Stimulated activated CD8-positive, alpha-beta memory T cell treated with anti-CD3 and anti-CD28 coated beads, Interleukin-4, amount 100 ng/mL, for 24 hours (primary cell): Measurements from ENCODE around the gene PLB1.

Source experiments
- DNase-seq: peaks from one replicate; pipeline ENCODE4 v3.0.0-alpha.2; 2020; ENCODE audit warnings: low read depth

Gene PLB1

DNA sequence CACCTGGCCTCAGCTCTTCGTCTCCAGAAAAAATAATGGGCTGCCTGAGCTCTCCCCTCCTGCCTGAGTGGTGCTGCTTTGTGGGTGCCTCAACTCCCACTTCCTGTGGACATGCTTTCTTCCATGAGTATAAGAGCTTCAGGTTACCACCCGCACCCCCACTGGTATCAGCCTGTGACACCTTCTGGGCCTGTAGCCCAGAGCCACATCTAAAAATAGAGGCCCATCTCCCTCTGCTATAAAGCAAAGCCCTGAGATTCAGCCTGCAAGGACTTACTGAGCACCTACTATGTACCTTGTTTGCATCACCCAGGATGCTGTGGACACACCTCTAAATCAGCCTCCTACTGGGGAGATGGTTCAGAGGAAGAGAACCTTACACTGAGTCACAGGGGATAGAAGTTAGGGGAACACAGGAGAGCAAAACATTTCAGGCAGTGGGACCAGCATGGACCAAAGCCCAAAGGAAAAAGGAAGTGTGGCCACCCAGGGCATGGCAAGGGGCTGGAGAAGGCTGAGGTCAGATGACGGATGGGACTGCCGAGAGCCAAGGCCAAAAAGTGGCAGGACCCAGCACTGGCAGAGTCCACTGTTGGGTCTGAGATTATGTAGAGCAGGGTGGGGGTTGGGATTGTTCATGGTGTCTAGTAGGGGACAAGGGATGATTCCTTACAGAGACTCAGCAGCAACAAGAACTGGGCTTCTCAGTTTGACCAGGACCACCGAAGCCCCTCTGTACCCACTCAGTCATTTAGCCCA is 132.0 kb downstream of the PLB1 start:
- DNase-seq = no peak

DNA sequence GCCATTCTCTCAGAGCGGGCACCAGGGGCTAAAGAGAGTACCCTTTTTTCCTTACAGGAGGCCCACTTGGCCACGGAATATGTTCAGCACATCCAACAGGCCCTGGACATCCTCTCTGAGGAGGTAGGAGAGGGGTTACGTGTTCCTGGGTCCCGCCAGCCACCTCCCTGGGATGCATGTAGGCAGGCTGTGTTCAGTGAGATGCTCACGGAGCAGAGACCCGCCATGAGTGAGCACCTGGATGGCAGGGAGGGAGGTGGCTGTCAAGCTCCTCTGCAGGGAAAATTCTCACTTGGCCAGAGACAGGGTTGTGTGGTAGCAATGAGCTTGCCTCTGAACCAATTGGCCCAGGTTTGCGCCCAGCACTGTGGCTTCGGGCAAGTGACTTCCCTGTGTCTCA is 132.6 kb downstream of the PLB1 start:
- DNase-seq = no peak

DNA sequence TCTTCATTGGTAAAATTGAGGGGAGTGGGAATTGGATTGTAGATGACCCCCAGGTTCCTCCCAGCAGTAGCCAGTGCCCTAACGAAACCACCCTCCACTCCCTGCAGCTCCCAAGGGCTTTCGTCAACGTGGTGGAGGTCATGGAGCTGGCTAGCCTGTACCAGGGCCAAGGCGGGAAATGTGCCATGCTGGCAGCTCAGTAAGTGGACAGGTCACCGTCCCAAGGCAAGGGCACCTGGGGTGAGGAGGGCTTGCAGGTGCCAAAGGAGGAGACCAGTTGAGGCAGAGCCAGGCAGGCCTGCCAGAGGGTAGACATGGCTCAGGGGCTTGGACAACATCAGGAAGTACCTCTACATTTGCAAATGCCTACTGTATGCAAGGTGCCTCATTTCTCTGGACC is 133.1 kb downstream of the PLB1 start:
- no peak for DNase-seq

DNA sequence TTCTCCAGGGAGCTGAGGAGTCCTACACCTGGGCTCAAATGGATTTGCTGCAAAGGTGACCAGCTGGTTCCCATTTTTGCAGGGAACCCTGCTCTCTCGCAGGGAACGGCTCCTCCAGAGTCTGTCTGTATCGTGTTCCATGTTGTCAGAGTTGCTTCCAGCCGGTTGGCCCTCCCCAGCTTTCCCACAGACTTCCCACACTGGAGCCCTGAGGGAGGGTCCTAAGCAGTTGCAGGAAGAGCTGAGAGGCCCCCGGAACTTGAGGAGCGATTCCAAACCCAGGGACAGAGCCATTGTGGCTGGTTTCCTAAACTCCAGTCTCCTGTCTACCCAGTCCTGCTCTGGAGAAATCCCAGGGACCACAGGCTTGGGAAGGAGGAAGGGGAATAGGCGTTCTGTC is 134.1 kb downstream of the PLB1 start:
- DNase-seq = no peak

DNA sequence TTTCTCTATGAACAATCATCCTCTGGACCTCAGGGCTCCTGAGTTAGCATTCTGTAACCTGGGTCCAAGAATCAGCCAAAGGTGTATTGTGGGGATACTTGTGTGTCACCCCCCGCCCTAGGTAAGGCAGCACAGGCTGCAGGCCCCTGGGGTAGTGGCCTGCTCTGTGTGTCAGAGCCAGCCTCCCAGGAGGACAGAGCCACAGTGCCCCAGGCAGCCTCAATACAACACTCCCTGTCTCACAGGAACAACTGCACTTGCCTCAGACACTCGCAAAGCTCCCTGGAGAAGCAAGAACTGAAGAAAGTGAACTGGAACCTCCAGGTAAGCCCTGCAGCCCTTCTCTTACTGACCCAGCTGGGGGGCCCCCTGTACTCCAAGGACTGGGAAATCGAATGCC is 134.5 kb downstream of the PLB1 start:
- DNase-seq = no peak

DNA sequence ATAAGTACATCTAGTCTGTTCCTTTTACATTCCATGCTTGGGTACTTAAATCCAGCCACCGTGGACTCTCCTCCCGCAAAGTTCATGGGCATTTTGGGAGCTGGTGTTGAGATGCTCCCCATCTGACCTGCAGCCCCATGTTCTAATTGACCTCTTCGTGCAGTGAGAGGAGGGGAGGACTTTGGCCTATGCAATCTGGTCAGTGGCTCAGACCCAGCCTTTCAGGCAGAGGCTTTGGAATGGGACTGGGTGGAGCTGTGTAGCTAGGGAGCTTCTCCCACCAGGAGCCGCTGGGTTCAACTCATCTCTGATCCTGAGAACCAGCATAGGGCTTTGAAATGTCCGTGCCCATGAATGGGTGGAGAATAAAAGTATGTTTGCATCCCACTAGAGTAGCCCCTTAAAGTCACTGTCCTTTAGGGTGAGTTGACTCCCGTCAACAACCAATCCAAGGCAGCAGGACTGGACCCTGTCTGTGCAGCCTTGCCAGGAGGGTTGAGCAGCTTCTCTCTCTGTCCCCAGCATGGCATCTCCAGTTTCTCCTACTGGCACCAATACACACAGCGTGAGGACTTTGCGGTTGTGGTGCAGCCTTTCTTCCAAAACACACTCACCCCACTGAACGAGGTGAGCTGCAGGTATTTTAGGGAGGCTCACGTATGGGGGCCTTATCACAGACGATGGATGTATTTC is 135.8 kb downstream of the PLB1 start:
- DNase-seq = no peak

DNA sequence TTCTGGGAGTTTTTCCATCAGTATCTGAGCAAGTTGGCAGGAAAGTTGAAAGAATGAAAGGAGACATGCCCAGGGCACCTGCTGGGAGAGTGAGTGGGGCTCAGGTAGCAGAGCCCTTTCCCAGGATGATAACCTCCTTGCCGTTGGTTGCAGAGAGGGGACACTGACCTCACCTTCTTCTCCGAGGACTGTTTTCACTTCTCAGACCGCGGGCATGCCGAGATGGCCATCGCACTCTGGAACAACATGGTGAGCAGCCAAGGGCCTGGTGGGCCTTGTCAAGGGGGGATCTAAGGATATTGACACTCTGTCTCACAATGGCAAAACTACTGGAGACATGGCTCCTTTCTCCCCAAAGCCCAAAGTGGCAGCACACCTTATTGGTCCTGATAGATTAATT is 136.9 kb downstream of the PLB1 start:
- DNase-seq = no peak

DNA sequence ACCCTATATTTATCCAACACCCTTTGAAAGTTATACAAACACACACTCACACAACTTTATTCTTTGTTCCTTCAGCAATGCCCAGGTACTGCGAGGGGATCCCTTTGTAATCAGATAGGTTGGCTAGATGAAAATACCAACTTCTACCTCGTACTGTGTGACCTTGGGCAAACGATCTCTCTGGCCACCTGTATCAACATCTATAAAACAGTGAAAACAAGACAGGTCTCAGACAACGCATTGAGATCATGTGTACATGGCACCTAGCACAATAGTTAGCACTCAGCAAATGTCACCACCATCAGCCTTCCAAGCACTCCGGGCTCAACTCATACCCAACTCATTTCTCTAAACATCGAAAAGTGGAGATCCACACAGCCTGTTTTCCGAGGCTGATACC is 137.3 kb downstream of the PLB1 start:
- no peak for DNase-seq

DNA sequence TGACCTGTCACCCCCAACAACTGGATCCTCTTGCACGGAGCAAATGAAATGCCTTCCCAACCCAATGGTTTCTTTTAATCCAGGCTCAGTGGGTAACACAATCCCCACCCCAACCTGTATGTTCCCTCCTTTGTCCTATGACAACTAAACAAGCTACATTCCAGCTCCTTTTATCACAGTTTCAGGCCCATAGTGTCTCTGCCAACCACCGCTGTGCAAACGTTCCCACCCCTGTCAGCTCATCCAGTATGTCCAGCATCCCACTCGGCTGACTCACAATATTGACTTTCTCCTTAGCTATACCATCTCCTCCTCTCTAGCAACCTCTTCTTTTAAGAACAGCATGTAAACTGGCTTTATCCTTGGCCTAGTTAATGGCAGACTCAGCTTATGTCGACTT is 137.9 kb downstream of the PLB1 start:
- DNase-seq = no peak

DNA sequence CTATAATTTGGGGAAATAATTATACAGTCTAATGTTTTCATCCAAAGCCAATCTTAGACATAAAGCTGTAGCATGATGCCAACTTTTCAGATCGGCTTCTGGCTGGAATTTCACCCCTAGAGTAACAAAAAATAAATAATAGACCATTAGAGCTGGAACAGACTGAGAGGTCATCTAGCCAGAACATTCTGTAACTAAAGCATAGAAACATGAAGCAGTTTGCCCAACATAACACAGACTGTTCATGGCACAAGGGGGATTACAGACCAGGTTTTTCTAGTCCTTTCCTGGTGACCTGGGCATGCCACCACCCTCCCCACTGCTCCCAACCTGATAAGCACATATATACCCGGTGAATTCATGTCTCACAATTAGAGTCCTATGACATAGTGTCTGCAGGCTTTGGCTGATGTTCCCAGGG is 139.3 kb downstream of the PLB1 start:
- no peak for DNase-seq

DNA sequence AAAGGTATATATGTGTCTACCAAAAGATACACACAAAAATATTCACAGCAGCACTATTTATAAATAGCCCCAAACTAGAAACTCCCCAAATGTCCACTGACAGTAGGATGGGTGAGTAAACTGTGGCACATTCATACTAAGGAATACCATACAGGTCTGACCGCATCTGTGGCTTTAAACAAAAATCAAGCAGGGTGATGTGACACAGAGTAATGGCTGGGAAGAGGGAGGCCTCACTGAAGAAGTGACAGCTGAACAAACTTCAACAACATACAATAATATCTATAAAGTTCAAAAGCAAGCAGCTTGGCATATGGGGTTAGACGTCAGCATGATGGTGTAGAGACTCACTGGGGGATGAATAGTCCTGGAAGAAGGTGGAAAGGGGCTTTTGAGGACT is 140.6 kb downstream of the PLB1 start:
- no peak for DNase-seq

DNA sequence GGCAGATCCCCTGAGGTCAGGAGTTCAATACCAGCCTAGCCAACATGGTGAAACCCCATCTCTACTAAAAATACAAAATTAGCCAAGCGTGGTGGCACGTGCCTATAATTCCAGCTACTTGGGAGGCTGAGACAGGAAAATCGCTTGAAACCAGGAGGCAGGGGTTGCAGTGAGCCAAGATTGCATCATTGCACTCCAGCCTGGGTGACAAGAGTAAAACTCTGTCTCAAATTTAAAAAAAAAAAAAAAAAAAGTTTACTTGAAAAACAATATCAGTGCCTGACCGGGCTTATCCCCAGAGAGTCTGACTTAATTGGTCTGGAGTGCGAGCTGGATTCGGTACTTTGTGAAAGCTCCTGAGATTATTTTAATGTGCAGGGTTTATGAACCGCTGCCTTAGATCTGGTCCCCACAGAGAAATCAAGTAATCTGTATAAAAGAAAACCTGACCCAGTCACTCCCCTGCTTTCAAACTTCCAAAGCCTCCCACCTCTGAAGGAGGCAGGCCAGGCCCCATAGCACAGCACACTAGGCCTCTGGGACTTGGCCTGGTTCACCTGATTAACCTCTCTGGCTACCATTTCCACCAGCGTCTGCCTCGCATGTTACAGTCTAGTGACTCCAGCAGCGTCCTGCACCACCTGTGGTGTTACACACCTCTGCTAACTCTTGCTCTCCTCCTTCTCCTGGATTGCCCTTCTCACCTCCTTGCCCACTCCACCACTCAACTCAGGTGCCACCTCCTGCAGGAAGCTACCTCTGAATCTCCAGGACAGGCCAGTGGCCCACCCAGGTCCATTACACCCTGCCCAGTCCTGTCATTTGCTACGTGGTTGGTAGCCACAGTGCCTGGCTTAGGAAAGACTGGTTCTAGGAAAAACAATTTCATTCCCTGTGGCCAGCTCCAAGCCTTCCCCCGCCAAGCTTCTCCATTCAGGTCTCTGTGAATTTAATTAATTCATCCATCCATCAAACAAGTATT is 141.5 kb downstream of the PLB1 start:
- no peak for DNase-seq

DNA sequence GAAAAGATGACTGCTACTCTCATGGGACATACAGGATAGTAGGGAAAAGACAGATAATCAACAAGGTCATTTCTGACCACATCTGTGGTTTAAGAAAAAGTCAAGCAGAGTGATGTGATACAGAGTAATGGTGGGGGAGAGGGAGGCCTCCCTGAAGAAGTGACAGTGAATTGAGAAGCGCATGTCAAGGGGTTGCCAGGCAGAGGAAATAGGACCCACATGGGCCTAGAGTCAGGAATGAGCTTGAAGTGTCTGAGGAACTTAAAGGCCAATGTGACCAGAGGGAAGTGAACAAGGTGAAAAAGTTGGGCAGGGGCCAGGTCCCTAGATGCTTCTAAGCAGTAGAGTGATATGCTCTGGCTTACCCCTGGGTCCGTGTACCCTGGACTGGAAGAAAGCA is 142.2 kb downstream of the PLB1 start:
- DNase-seq = no peak

DNA sequence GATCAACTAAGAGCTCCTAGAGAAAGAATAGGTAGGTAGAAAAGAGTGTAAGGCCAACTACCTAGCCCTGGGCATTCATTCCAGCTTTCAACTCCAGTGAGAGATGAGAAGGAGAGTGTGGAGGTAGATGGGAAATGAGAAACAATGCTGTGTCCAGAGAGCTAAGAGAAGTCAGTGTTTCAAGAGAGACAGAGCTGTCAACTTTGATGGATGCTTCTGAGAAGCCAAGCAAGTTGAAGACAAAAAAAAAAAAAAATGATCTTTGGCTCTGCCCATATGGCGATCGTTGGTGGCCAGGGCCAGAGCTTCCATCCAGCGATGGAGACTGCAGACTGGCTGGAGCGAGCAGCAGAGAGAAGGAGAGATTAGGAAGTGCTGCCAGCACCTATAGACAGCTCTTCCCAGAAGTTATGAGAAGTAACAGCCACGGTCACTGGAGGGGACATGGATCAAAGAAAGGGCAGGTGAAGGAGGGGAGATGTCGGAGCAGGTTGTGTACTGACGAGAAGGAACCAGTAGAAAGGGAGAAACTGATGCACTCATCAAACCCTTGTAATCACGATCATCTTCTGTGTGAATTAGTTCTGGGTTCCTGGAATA is 143.3 kb downstream of the PLB1 start:
- DNase-seq = no peak

DNA sequence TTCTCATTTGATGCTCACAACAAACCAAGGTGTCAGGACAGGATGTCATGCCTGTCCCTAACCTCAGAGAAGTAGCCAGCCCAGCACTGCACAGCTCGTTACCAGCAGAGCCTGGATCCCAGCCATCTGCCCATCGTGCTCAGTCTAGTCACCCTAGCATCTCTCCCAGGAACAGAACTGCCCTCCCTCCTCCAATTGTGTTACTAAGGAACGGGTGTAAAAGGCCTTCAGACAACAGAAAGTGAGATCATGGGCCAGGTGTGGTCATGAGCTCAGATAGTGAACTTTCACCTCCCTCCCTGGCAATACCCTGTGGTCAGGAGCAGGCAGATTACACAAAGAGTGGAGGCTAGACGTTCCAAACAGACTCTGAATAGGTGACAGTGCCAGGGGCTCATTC is 144.0 kb downstream of the PLB1 start:
- DNase-seq = no peak

DNA sequence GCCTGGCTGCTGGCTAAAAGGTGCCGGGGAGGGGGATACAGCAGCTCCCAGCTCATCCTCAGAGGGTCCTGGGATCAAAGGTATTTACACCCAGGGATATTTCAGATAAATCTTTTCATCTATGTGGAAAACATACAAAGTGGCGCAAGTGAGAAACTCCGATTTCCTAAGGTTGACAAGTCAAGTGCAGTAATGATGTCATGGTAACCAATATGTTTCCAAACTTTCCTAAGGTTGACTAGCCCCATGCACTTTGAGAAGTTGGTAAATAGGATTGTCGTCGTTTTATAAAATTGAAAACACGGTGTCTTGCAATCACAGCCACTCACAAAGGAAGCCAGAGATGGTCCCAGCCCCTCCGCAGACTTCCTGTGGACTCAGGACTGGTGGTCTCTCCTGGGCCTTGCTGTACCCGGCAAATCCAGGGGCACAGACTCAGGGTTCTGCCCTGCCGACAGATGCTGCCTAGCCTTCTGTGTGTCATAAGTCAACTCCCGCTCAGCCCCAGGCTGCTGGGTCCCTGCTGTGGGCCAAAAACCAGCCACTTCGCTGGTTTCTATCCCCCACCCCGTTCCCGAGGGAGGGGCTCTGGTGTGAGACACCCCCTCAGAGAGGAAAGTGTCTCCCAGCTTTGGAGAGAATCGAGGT is 144.5 kb downstream of the PLB1 start:
- no peak for DNase-seq

DNA sequence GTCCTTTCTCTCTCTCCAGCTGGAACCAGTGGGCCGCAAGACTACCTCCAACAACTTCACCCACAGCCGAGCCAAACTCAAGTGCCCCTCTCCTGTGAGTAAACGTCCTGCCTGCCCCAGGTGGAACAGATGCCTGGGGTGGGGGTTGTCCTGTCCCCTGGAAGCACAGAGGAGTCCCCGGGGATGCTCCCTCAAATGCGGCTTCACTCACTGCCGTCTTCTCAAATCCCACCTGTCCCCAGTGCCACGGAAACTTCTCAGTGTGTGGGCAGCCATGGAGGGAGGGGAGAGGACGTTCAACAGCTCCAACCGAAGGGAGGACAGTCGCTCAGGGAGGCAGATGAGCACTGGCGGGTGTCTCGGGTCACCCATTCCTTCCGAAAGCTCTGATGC is 145.0 kb downstream of the PLB1 start:
- DNase-seq = no peak

DNA sequence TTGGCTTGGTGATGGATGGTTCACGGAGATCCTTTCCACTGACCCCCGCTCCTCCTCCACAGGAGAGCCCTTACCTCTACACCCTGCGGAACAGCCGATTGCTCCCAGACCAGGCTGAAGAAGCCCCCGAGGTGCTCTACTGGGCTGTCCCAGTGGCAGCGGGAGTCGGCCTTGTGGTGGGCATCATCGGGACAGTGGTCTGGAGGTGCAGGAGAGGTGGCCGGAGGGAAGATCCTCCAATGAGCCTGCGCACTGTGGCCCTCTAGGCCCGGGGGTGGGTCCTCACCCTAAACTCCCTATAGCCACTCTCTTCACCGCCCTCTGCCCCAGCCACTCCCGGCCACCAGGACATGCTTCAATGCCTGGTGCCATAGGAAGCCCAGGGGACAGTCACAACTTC is 146.9 kb downstream of the PLB1 start:
- DNase-seq = no peak

DNA sequence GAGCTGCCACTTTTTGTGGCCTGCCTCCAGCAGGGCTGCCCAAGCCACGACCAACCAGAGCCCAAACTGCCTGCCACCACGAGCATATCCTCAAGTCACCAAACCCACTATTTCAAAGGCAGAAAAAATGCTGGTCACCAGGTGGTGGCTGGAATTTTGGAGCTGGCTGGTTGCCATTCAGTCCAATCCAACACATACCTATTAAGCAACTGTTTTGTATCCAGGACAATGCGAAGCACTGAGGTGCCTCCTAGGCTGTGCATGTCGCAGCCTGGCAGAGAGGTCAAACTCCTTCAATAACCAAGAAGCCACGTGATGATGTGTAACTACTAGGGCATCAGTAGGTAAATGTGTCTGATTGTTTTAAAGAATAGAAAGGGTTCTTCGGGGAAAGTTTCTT is 147.5 kb downstream of the PLB1 start:
- no peak for DNase-seq

DNA sequence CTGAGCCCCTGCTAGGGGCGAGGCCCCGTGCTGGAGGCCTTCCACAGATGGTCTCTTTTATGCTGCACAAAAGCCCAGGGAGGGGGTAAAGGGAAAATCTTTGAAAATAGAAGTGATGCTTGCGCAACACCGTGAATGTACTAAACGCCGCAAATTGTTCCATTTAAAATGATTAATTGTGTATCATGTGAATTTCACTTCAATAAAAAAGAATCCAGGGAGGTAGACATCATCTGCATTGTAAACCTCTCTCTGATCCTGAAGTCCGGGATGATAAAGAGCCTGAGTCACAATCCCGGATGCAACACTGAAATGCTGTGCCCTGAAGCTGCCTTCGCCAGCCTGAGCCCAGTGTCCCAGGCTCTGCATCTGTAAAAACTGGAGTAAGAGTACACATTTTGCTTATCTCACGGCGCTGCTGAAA is 148.1 kb downstream of the PLB1 start:
- DNase-seq = no peak

DNA sequence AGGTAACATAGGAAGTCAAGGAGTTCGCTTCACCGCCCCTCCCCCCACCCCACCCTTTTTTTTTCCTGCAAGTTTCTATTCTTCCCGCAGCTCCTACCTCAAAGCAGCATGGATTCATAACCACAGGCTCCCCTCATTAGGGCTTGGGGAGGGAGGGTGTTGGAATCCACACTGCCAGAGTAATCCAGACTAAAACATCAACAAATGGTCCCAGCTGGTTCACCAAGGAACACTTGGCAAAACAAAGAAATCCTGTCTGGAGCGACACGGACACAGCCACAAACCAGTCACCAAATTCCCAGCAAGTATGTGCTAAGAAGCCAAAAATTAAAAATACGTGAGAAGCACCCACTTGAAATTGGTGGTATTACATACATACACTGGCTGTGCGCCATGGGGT is 148.9 kb downstream of the PLB1 start:
- DNase-seq = no peak

DNA sequence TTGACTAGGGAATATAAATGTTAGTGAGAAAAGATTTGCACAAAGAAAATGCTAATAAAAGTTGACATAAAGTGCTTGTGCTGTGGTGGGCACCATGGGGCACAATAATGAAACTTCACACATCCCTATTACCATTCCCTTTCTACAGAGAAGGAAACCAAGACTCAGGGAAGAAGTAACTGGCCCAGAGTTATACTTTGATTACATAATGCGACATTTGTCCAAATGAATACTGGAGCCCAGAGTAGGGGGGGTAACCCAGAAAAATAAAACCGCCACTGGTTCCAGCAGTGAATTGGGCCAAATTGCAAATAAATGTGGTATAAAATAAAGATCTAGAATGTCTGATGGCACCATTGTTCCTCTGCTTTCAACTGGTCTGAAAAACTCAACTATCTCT is 149.7 kb downstream of the PLB1 start:
- DNase-seq = no peak
